GM19240 (cell line): ENCODE data around the gene CATSPER1.
"Not testable (repeated sequence)": the region's sequence is repeated elsewhere in the genome, so short reads cannot be mapped to it uniquely, and the experiment has no call there.

Experiments used
- DNase-seq: peaks from one replicate; pipeline ENCODE4 v3.0.0; 2011; ENCODE audit warnings: low spot score; ENCODE audit not compliant: insufficient read length

Gene CATSPER1

GRCh38 chr11:66020618-66021357, 5.5 kb downstream of the CATSPER1 start:
- DNase-seq, result no peak

GRCh38 chr11:66020212-66020611, 6.1 kb downstream of the CATSPER1 start:
- no peak for DNase-seq

GRCh38 chr11:66017321-66017720, 9.0 kb downstream of the CATSPER1 start:
- DNase-seq, result no peak

GRCh38 chr11:66016793-66017177, 9.5 kb downstream of the CATSPER1 start:
- DNase-seq, result no peak

- DNase-seq, result no peak
Measured at GRCh38 chr11:66015936-66016792, 10.1 kb downstream of the CATSPER1 start.

- no peak for DNase-seq
Measured at GRCh38 chr11:66015454-66015881, 10.8 kb downstream of the CATSPER1 start.

GRCh38 chr11:66014804-66015453, 11.3 kb downstream of the CATSPER1 start:
- DNase-seq, result no peak

GRCh38 chr11:66013762-66014100, 12.5 kb downstream of the CATSPER1 start:
- DNase-seq, result no peak

- no peak for DNase-seq
Measured at GRCh38 chr11:66012946-66013761, 13.1 kb downstream of the CATSPER1 start.

- DNase-seq, result no peak
Measured at GRCh38 chr11:66012371-66012945, 13.8 kb downstream of the CATSPER1 start.

GRCh38 chr11:66011785-66012303, 14.4 kb downstream of the CATSPER1 start, which contains the start of gene CST6:
Gene CST6 (plus strand): TSS chr11:66012008. CDS start chr11:66012045, 37 bp downstream.
- DNase-seq, result no peak

GRCh38 chr11:66011239-66011784, 15.0 kb downstream of the CATSPER1 start:
- DNase-seq, result no peak

GRCh38 chr11:66010036-66010435, 16.2 kb downstream of the CATSPER1 start:
- not testable (repeated sequence) for DNase-seq

GRCh38 chr11:66008468-66009101, 17.7 kb downstream of the CATSPER1 start:
- DNase-seq, result no peak

GRCh38 chr11:66008095-66008467, 18.2 kb downstream of the CATSPER1 start:
- DNase-seq, result no peak

GRCh38 chr11:66007201-66007634, 19.1 kb downstream of the CATSPER1 start:
- DNase-seq, result no peak

- DNase-seq, result no peak
Measured at GRCh38 chr11:66006891-66007176, 19.4 kb downstream of the CATSPER1 start.

- DNase-seq, result no peak
Measured at GRCh38 chr11:66006134-66006890, 20.0 kb downstream of the CATSPER1 start.

GRCh38 chr11:66004186-66004585, 22.1 kb downstream of the CATSPER1 start:
- no peak for DNase-seq
